Gastroesophageal sphincter (tissue), 3 donors: ENCODE data around the gene RTKN2.

Experiments used
- POLR2A ChIP-seq, 2 donors: fragments of 450-650 bp; IDR thresholded peaks; one replicate each; pipeline ENCODE4 v1.6.1; 2017; ENCODE audit warnings: antibody characterized with exemption in 2 of 2, mild to moderate bottlenecking in 2 of 2, moderate library complexity in 1 of 2
- POLR2AphosphoS5 ChIP-seq: sonication (generic); formaldehyde crosslinking; IDR thresholded peaks from one replicate; pipeline ENCODE4 v1.6.1; 2017; ENCODE audit warnings: antibody characterized with exemption
- TF ChIP-seq, protein P1 (sequence below), 4 experiments: fragments of 200-600 bp in 2 of 4; fragments of 450-650 bp in 2 of 4; sonication (generic) in 1 of 4; IDR thresholded peaks; one replicate each; pipeline ENCODE4 v1.5.1; 2017 to 2019; ENCODE audit warnings: antibody characterized with exemption in 4 of 4, mild to moderate bottlenecking in 2 of 4, moderate library complexity in 2 of 4

DNA sequence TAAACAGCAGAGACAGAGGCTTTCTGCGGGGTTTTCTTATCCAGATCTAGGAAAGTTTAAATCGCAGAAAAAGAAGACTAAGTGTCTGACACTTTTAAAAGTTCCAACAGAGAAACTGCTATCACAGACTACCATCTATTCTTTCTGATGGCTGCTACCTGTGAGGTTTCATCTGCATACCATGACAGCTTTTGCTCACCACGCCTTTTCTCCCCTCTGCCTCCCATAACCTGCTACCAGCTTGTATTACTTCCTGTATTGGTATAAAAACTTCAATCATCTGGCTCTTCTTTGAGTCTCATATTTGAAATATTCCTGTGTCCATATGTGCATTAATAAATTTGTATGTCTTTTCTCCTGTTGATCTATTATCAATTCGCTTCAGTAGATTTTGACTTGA, 34.1 kb upstream of the RTKN2 start:
- TF ChIP-seq, protein P1, sequence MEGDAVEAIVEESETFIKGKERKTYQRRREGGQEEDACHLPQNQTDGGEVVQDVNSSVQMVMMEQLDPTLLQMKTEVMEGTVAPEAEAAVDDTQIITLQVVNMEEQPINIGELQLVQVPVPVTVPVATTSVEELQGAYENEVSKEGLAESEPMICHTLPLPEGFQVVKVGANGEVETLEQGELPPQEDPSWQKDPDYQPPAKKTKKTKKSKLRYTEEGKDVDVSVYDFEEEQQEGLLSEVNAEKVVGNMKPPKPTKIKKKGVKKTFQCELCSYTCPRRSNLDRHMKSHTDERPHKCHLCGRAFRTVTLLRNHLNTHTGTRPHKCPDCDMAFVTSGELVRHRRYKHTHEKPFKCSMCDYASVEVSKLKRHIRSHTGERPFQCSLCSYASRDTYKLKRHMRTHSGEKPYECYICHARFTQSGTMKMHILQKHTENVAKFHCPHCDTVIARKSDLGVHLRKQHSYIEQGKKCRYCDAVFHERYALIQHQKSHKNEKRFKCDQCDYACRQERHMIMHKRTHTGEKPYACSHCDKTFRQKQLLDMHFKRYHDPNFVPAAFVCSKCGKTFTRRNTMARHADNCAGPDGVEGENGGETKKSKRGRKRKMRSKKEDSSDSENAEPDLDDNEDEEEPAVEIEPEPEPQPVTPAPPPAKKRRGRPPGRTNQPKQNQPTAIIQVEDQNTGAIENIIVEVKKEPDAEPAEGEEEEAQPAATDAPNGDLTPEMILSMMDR (IDR thresholded peaks at IDR 0.05): no peak
- no peak for TF ChIP-seq POLR2A (IDR thresholded peaks at IDR 0.05)
- no peak for TF ChIP-seq POLR2AphosphoS5
